OCI-LY1 (cell line): ENCODE results near the gene PLA2G15.

Experiments
- H2AFZ ChIP-seq: fragments of 200-600 bp; sonication (generic), shearing (Covaris generic); 2 replicates; pipeline ENCODE4 v1.6.0; 2014; ENCODE audit warnings: antibody characterized with exemption, mild to moderate bottlenecking, low read length
- H3F3A ChIP-seq: fragments of 200-600 bp; sonication (generic), shearing (Covaris generic); 2 replicates; pipeline ENCODE4 v1.6.0; 2014; ENCODE audit warnings: mild to moderate bottlenecking, antibody characterized with exemption, low read length, moderate library complexity; ENCODE audit not compliant: insufficient read depth
- H3K27ac ChIP-seq: fragments of 200-600 bp; sonication (generic); 2 replicates; pipeline ENCODE4 v1.5.1; 2014; ENCODE audit warnings: low read length, mixed run types, mild to moderate bottlenecking, low read depth; ENCODE audit not compliant: poor library complexity, severe bottlenecking
- H3K27me3 ChIP-seq: fragments of 200-600 bp; sonication (generic); 2 replicates; pipeline ENCODE4 v1.6.0; 2014; ENCODE audit warnings: antibody characterized with exemption, mild to moderate bottlenecking, low read length, moderate library complexity; ENCODE audit not compliant: insufficient read depth
- H3K36me3 ChIP-seq: fragments of 200-600 bp; sonication (generic); 2 replicates; pipeline ENCODE4 v1.6.1; 2014; ENCODE audit warnings: mild to moderate bottlenecking, antibody characterized with exemption, low read length, moderate library complexity, mixed read lengths; ENCODE audit not compliant: insufficient read depth
- H3K4me1 ChIP-seq: fragments of 200-600 bp; sonication (generic); 2 replicates; pipeline ENCODE4 v1.5.1; 2014; ENCODE audit warnings: mild to moderate bottlenecking, low read length, moderate library complexity; ENCODE audit not compliant: insufficient read depth, severe bottlenecking
- H3K4me2 ChIP-seq: fragments of 200-600 bp; sonication (generic), shearing (Covaris generic); 2 replicates; pipeline ENCODE4 v1.6.1; 2014; ENCODE audit warnings: low read length
- H3K4me3 ChIP-seq: fragments of 200-600 bp; sonication (generic); 2 replicates; pipeline ENCODE4 v1.5.1; 2014; ENCODE audit warnings: low read length, low read depth, mild to moderate bottlenecking, mixed read lengths; ENCODE audit not compliant: poor library complexity, severe bottlenecking
- H3K79me2 ChIP-seq: fragments of 200-600 bp; shearing (Covaris generic); 2 replicates; pipeline ENCODE4 v1.6.1; 2016; ENCODE audit warnings: mixed run types, low read length, mixed read lengths; ENCODE audit not compliant: insufficient read depth
- H3K9ac ChIP-seq: fragments of 200-600 bp; sonication (generic), shearing (Covaris generic); 2 replicates; pipeline ENCODE4 v1.6.1; 2014; ENCODE audit warnings: mild to moderate bottlenecking, low read length, mixed read lengths
- H3K9me2 ChIP-seq: fragments of 200-600 bp; sonication (generic), shearing (Covaris generic); 2 replicates; pipeline ENCODE4 v1.6.1; 2014; ENCODE audit warnings: low read depth, mild to moderate bottlenecking, low read length, mixed read lengths
- H3K9me3 ChIP-seq: fragments of 200-600 bp; shearing (Covaris generic); 2 replicates; pipeline ENCODE4 v1.6.1; 2014; ENCODE audit warnings: low read length, mixed read lengths
- H4K20me1 ChIP-seq: fragments of 200-600 bp; sonication (generic), shearing (Covaris generic); 2 replicates; pipeline ENCODE4 v1.6.0; 2016; ENCODE audit warnings: mild to moderate bottlenecking, low read length; ENCODE audit not compliant: insufficient read depth
- EZH2 ChIP-seq: fragments of 200-600 bp; sonication (generic), shearing (Covaris generic); IDR thresholded peaks from 2 replicates; pipeline ENCODE4 v1.8.0; 2017; ENCODE audit warnings: borderline replicate concordance, mixed run types, mild to moderate bottlenecking, antibody characterized with exemption, low read length, moderate library complexity, mixed read lengths
- TF ChIP-seq, protein P1 (sequence below): fragments of 200-600 bp; sonication (generic), shearing (Covaris generic); IDR thresholded peaks from 2 replicates; pipeline ENCODE4 v1.5.1; 2017; ENCODE audit warnings: mild to moderate bottlenecking, antibody characterized with exemption, low read length, moderate library complexity, mixed read lengths

The PLA2G15 gene

GRCh38 chr16:68300734-68301459 is 55.7 kb downstream of the PLA2G15 start:
- Histone ChIP-seq H3K27ac (no peak overlapping the region), H3K9me2 (no peaks in the 10 kb centered on the region), H3K27me3 (no peaks in the 10 kb centered on the region), H3K4me1 (no peaks in the 10 kb centered on the region), H3K79me2 (no peaks in the 10 kb centered on the region), H3K9ac (no peak overlapping the region), H3K9me3 (no peaks in the 10 kb centered on the region), H3K4me2 (no peak overlapping the region), H2AFZ (no peak overlapping the region), H4K20me1 (no peaks in the 10 kb centered on the region), H3K4me3 (no peak overlapping the region), H3K36me3 (peaks cover 99% of the 10 kb centered on the region), H3F3A (peaks cover 3% of the 10 kb centered on the region; the same call in 1 of the 2 replicates)
- TF ChIP-seq EZH2 = no peak
- TF ChIP-seq, protein P1, sequence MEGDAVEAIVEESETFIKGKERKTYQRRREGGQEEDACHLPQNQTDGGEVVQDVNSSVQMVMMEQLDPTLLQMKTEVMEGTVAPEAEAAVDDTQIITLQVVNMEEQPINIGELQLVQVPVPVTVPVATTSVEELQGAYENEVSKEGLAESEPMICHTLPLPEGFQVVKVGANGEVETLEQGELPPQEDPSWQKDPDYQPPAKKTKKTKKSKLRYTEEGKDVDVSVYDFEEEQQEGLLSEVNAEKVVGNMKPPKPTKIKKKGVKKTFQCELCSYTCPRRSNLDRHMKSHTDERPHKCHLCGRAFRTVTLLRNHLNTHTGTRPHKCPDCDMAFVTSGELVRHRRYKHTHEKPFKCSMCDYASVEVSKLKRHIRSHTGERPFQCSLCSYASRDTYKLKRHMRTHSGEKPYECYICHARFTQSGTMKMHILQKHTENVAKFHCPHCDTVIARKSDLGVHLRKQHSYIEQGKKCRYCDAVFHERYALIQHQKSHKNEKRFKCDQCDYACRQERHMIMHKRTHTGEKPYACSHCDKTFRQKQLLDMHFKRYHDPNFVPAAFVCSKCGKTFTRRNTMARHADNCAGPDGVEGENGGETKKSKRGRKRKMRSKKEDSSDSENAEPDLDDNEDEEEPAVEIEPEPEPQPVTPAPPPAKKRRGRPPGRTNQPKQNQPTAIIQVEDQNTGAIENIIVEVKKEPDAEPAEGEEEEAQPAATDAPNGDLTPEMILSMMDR = no peak

- TF ChIP-seq EZH2 = no peak
- TF ChIP-seq, protein P1 = no peak
- H3K36me3 ChIP-seq = peaks cover 72% of the 10 kb centered on the region
- H4K20me1 ChIP-seq = no peaks in the 10 kb centered on the region
- no peaks in the 10 kb centered on the region for H3K27me3 ChIP-seq
- H3K27ac ChIP-seq = no peak overlapping the region
- peaks cover 12% of the 10 kb centered on the region; the same call in 1 of the 2 replicates for H3K79me2 ChIP-seq
- H3K4me2 ChIP-seq = no peak overlapping the region
- H3K9me3 ChIP-seq = no peaks in the 10 kb centered on the region
- no peaks in the 10 kb centered on the region for H3K9me2 ChIP-seq
- H3K9ac ChIP-seq = no peak overlapping the region
- no peak overlapping the region for H3K4me3 ChIP-seq
- peaks cover 3% of the 10 kb centered on the region; the same call in 1 of the 2 replicates for H3F3A ChIP-seq
- peaks cover 14% of the 10 kb centered on the region for H3K4me1 ChIP-seq
- H2AFZ ChIP-seq = no peak overlapping the region
Observed at GRCh38 chr16:68306633-68307032, 61.5 kb downstream of the PLA2G15 start.

DNA sequence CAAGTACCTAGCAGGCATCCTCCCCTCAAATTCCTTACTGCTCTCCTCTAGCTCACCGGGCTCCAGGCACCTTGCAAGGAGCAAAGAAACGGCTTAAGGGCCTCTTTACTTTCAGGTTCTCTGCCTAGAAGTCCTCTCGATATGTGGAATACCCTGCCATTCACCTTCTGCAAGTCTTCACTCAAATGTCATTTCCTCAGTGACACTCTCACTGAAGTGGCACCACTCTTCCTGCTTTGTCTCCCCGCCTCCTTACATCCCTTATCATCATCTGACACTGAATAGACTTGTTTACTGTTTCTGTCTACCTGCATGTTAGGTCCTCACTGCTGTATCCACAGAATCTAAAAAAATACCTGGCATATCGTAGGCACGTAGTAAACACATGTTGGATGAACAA is 64.6 kb downstream of the PLA2G15 start:
- TF ChIP-seq EZH2 = no peak
- TF ChIP-seq, protein P1 = no peak
- Histone ChIP-seq H3K9me3 (no peaks in the 10 kb centered on the region), H2AFZ (no peak overlapping the region), H3F3A (no peaks in the 10 kb centered on the region), H3K27ac (peak overlapping the region; percentile 61), H3K4me2 (peak overlapping the region; percentile 92), H3K79me2 (peaks cover 29% of the 10 kb centered on the region), H3K27me3 (no peaks in the 10 kb centered on the region), H3K9me2 (no peaks in the 10 kb centered on the region), H3K4me1 (peaks cover 36% of the 10 kb centered on the region), H4K20me1 (no peaks in the 10 kb centered on the region), H3K4me3 (peak overlapping the region; percentile 83), H3K36me3 (peaks cover 51% of the 10 kb centered on the region), H3K9ac (peak overlapping the region; percentile 82)
